Measurements from ENCODE around the gene PIGH.

PIGH gene

DNA sequence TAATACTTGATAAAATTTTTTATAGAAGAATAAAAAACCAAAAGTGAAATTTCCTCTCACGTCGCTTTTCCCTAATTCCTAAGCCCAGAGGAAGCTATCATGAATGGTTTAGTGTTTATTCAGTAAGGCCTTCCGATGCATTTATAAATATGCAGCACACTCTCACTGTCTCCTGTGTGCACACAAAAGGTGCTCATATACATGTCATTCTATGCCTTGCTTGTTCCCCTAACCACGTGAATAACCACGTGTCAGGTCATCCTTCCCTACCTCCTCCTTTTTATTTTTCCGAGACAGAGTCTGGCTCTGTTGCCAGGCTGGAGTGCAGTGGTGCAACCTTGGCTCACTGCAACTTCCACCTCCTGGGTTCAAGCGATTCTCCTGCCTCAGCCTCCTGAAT is 29.6 kb downstream of the PIGH start:
- Histone ChIP-seq H3K9ac (ENCODE audit: low read length) (no peak overlapping the region), H3K36me3 (ENCODE audit: control insufficient read depth, insufficient read depth, low read length) (peaks cover 7% of the 10 kb centered on the region), H3K4me3 (ENCODE audit: low read length) (no peak overlapping the region), H3K9me3 (ENCODE audit: control insufficient read depth, low read length) (no peaks in the 10 kb centered on the region), H3K4me1 (ENCODE audit: control insufficient read depth, insufficient read depth, low read length) (peaks cover 10% of the 10 kb centered on the region), H3K27me3 (ENCODE audit: control insufficient read depth, insufficient read depth, low read length) (no peaks in the 10 kb centered on the region)

- peaks cover 10% of the 10 kb centered on the region for H3K4me1 ChIP-seq (ENCODE audit: control insufficient read depth, insufficient read depth, low read length)
- no peak overlapping the region for H3K9ac ChIP-seq (ENCODE audit: low read length)
- H3K27me3 ChIP-seq (ENCODE audit: control insufficient read depth, insufficient read depth, low read length) = no peaks in the 10 kb centered on the region
- no peak overlapping the region for H3K4me3 ChIP-seq (ENCODE audit: low read length)
- no peaks in the 10 kb centered on the region for H3K9me3 ChIP-seq (ENCODE audit: control insufficient read depth, low read length)
- H3K36me3 ChIP-seq (ENCODE audit: control insufficient read depth, insufficient read depth, low read length) = peaks cover 4% of the 10 kb centered on the region
These were observed 30.3 kb downstream of the PIGH start for GRCh38 chr14:67569651-67570290.

GRCh38 chr14:67569011-67569650 is 30.9 kb downstream of the PIGH start:
- Histone ChIP-seq H3K36me3 (ENCODE audit: control insufficient read depth, insufficient read depth, low read length) (no peaks in the 10 kb centered on the region), H3K9ac (ENCODE audit: low read length) (no peak overlapping the region), H3K4me1 (ENCODE audit: control insufficient read depth, insufficient read depth, low read length) (peaks cover 10% of the 10 kb centered on the region), H3K4me3 (ENCODE audit: low read length) (no peak overlapping the region), H3K27me3 (ENCODE audit: control insufficient read depth, insufficient read depth, low read length) (no peaks in the 10 kb centered on the region), H3K9me3 (ENCODE audit: control insufficient read depth, low read length) (no peaks in the 10 kb centered on the region)

DNA sequence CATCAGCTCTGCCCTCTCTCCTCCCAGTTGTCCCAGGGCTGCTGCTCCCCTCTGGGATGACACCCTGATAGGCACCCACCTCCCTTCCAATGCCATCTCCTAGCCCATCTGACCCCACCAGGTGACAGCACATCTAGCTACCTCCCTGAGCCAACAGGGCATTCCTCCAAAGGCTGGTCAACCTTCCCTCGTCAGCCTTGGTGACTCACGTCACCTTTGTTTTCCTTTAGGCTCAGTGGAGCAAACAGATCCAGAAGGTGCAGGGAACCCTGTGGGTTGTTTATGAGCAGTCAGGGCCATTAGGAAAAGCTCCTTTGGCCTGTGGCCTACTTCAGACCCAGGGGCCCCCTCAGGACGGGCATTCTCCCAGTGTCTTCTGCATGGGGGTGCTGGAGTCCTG is 32.4 kb downstream of the PIGH start:
- no peaks in the 10 kb centered on the region for H3K9me3 ChIP-seq (ENCODE audit: control insufficient read depth, low read length)
- H3K4me1 ChIP-seq (ENCODE audit: control insufficient read depth, insufficient read depth, low read length) = peaks cover 10% of the 10 kb centered on the region
- H3K4me3 ChIP-seq (ENCODE audit: low read length) = no peak overlapping the region
- H3K27me3 ChIP-seq (ENCODE audit: control insufficient read depth, insufficient read depth, low read length) = no peaks in the 10 kb centered on the region
- H3K36me3 ChIP-seq (ENCODE audit: control insufficient read depth, insufficient read depth, low read length) = no peaks in the 10 kb centered on the region
- H3K9ac ChIP-seq (ENCODE audit: low read length) = no peak overlapping the region

GRCh38 chr14:67566908-67567307 is 33.2 kb downstream of the PIGH start:
- Histone ChIP-seq H3K4me3 (ENCODE audit: low read length) (no peak overlapping the region), H3K36me3 (ENCODE audit: control insufficient read depth, insufficient read depth, low read length) (no peaks in the 10 kb centered on the region), H3K27me3 (ENCODE audit: control insufficient read depth, insufficient read depth, low read length) (no peaks in the 10 kb centered on the region), H3K4me1 (ENCODE audit: control insufficient read depth, insufficient read depth, low read length) (peaks cover 10% of the 10 kb centered on the region), H3K9ac (ENCODE audit: low read length) (no peak overlapping the region), H3K9me3 (ENCODE audit: control insufficient read depth, low read length) (no peaks in the 10 kb centered on the region)

DNA sequence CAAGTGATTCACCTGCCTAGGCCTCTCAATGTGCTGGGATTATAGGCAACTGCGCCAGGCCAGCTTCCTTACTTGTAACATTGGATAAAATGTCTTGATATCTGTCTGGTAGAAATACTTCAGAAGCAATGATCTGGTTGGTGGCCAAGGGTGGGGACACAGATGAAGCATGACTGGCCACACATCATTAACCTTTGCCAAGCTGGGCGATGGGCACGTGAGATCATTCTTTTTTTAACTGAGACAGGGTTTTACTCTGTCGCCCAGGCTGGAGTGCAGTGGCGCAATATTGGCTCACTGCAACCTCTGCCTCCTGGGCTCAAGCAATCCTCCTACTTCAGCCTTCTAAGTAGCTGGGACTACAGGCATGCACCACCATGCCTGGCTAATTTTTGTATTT is 35.8 kb downstream of the PIGH start:
- H3K4me1 ChIP-seq (ENCODE audit: control insufficient read depth, insufficient read depth, low read length) = peaks cover 10% of the 10 kb centered on the region
- no peaks in the 10 kb centered on the region for H3K36me3 ChIP-seq (ENCODE audit: control insufficient read depth, insufficient read depth, low read length)
- no peaks in the 10 kb centered on the region for H3K9me3 ChIP-seq (ENCODE audit: control insufficient read depth, low read length)
- no peak overlapping the region for H3K4me3 ChIP-seq (ENCODE audit: low read length)
- no peaks in the 10 kb centered on the region for H3K27me3 ChIP-seq (ENCODE audit: control insufficient read depth, insufficient read depth, low read length)
- no peak overlapping the region for H3K9ac ChIP-seq (ENCODE audit: low read length)

GRCh38 chr14:67562776-67563150 is 37.3 kb downstream of the PIGH start:
- Histone ChIP-seq H3K9ac (ENCODE audit: low read length) (no peak overlapping the region), H3K36me3 (ENCODE audit: control insufficient read depth, insufficient read depth, low read length) (no peaks in the 10 kb centered on the region), H3K9me3 (ENCODE audit: control insufficient read depth, low read length) (no peaks in the 10 kb centered on the region), H3K27me3 (ENCODE audit: control insufficient read depth, insufficient read depth, low read length) (no peaks in the 10 kb centered on the region), H3K4me3 (ENCODE audit: low read length) (no peak overlapping the region), H3K4me1 (ENCODE audit: control insufficient read depth, insufficient read depth, low read length) (peaks cover 6% of the 10 kb centered on the region)

GRCh38 chr14:67562025-67562775 is 37.9 kb downstream of the PIGH start:
- no peak overlapping the region for H3K4me3 ChIP-seq (ENCODE audit: low read length)
- H3K36me3 ChIP-seq (ENCODE audit: control insufficient read depth, insufficient read depth, low read length) = no peaks in the 10 kb centered on the region
- H3K4me1 ChIP-seq (ENCODE audit: control insufficient read depth, insufficient read depth, low read length) = no peaks in the 10 kb centered on the region
- no peak overlapping the region for H3K9ac ChIP-seq (ENCODE audit: low read length)
- no peaks in the 10 kb centered on the region for H3K9me3 ChIP-seq (ENCODE audit: control insufficient read depth, low read length)
- H3K27me3 ChIP-seq (ENCODE audit: control insufficient read depth, insufficient read depth, low read length) = no peaks in the 10 kb centered on the region

DNA sequence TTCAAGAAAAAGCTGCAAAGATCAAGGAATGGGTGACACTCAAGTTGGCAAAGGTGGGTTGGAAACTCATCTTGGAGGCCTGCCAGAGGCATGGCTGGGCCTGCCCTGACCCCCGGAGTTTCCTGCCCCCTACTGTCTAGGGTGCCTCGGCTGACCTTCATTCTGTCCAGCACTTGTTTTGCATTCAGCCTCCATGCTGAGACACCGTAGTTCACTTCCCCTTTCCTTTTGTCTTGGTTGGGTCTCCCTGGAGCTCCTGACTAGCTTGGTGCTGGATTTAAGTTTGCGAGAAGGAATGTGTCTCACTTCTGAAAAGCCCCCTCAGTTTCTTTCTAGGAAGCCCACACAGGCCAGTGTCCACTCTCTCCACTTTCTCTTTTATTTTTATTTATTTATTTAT is 40.4 kb downstream of the PIGH start:
- no peak overlapping the region for H3K9ac ChIP-seq (ENCODE audit: low read length)
- H3K4me1 ChIP-seq (ENCODE audit: control insufficient read depth, insufficient read depth, low read length) = no peaks in the 10 kb centered on the region
- no peak overlapping the region for H3K4me3 ChIP-seq (ENCODE audit: low read length)
- no peaks in the 10 kb centered on the region for H3K27me3 ChIP-seq (ENCODE audit: control insufficient read depth, insufficient read depth, low read length)
- no peaks in the 10 kb centered on the region for H3K36me3 ChIP-seq (ENCODE audit: control insufficient read depth, insufficient read depth, low read length)
- H3K9me3 ChIP-seq (ENCODE audit: control insufficient read depth, low read length) = no peaks in the 10 kb centered on the region

GRCh38 chr14:67557656-67558055 is 42.4 kb downstream of the PIGH start:
- no peaks in the 10 kb centered on the region for H3K27me3 ChIP-seq (ENCODE audit: control insufficient read depth, insufficient read depth, low read length)
- H3K4me1 ChIP-seq (ENCODE audit: control insufficient read depth, insufficient read depth, low read length) = peaks cover 3% of the 10 kb centered on the region
- no peaks in the 10 kb centered on the region for H3K36me3 ChIP-seq (ENCODE audit: control insufficient read depth, insufficient read depth, low read length)
- H3K9me3 ChIP-seq (ENCODE audit: control insufficient read depth, low read length) = no peaks in the 10 kb centered on the region
- H3K9ac ChIP-seq (ENCODE audit: low read length) = no peak overlapping the region
- no peak overlapping the region for H3K4me3 ChIP-seq (ENCODE audit: low read length)

GRCh38 chr14:67557118-67557517 is 43.0 kb downstream of the PIGH start:
- H3K27me3 ChIP-seq (ENCODE audit: control insufficient read depth, insufficient read depth, low read length) = no peaks in the 10 kb centered on the region
- H3K9ac ChIP-seq (ENCODE audit: low read length) = no peak overlapping the region
- no peak overlapping the region for H3K4me3 ChIP-seq (ENCODE audit: low read length)
- H3K4me1 ChIP-seq (ENCODE audit: control insufficient read depth, insufficient read depth, low read length) = peaks cover 3% of the 10 kb centered on the region
- no peaks in the 10 kb centered on the region for H3K36me3 ChIP-seq (ENCODE audit: control insufficient read depth, insufficient read depth, low read length)
- H3K9me3 ChIP-seq (ENCODE audit: control insufficient read depth, low read length) = no peaks in the 10 kb centered on the region

DNA sequence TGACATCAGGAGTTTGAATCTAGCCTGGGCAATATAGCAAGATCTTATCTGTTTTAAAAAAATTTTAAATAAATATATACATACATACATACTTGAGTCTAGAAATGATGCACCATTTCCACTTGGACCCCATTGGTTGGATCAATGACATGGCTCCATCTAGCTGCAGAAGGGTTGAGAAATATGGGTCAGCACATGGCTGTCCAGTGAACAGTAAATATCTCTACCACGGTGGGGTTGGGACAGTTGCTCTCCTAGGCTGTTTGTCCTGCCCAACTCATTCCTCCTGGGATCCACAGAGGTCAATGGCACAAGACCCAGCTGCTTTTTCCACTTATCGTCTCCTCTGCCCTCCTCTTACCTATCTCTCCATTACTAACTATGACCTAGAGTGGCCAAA is 43.4 kb downstream of the PIGH start:
- Histone ChIP-seq H3K9me3 (ENCODE audit: control insufficient read depth, low read length) (no peaks in the 10 kb centered on the region), H3K9ac (ENCODE audit: low read length) (no peak overlapping the region), H3K4me1 (ENCODE audit: control insufficient read depth, insufficient read depth, low read length) (peaks cover 3% of the 10 kb centered on the region), H3K36me3 (ENCODE audit: control insufficient read depth, insufficient read depth, low read length) (no peaks in the 10 kb centered on the region), H3K27me3 (ENCODE audit: control insufficient read depth, insufficient read depth, low read length) (no peaks in the 10 kb centered on the region), H3K4me3 (ENCODE audit: low read length) (no peak overlapping the region)
